Effector memory CD4-positive, alpha-beta T cell (primary cell): ENCODE results near the gene HSPA6.
"Not testable (repeated sequence)": the region's sequence is repeated elsewhere in the genome, so short reads cannot be mapped to it uniquely, and the experiment has no call there.

Source experiments
- DNase-seq, 3 donors: peaks; one replicate each; pipeline ENCODE4 v3.0.0-alpha.2; 2020
- H3K27ac ChIP-seq: 2 replicates; pipeline ENCODE4 v1.7.0; 2013; ENCODE audit warnings: mild to moderate bottlenecking, low read length, moderate library complexity; ENCODE audit not compliant: insufficient read depth, poor library complexity, severe bottlenecking
- H3K27me3 ChIP-seq: replicated peaks from 2 replicates; pipeline ENCODE4 v1.7.0; 2013; ENCODE audit warnings: mild to moderate bottlenecking, low read length; ENCODE audit not compliant: insufficient read depth, control insufficient read depth, poor library complexity, severe bottlenecking
- H3K36me3 ChIP-seq: 2 replicates; pipeline ENCODE4 v1.7.0; 2013; ENCODE audit warnings: mild to moderate bottlenecking, low read length, moderate library complexity; ENCODE audit not compliant: control insufficient read depth, insufficient read depth
- H3K4me1 ChIP-seq: 2 replicates; pipeline ENCODE4 v1.7.0; 2013; ENCODE audit warnings: low read length, mild to moderate bottlenecking; ENCODE audit not compliant: control insufficient read depth, insufficient read depth, poor library complexity, severe bottlenecking
- H3K4me3 ChIP-seq: 2 replicates; pipeline ENCODE4 v1.7.0; 2013; ENCODE audit warnings: low read length, low read depth, mild to moderate bottlenecking; ENCODE audit not compliant: insufficient read depth, poor library complexity, severe bottlenecking
- H3K9me3 ChIP-seq: 2 replicates; pipeline ENCODE4 v1.7.0; 2013; ENCODE audit warnings: mild to moderate bottlenecking, low read length, moderate library complexity; ENCODE audit not compliant: control insufficient read depth

HSPA6 gene

GRCh38 chr1:161503394-161503748, 21.0 kb upstream of the HSPA6 start:
- H3K9me3 ChIP-seq, result no peaks in the 10 kb centered on the region
- no peaks in the 10 kb centered on the region for H3K36me3 ChIP-seq
- DNase-seq, result no peak
- peaks cover 4% of the 10 kb centered on the region for H3K27me3 ChIP-seq
- H3K4me3 ChIP-seq, result no peak overlapping the region
- H3K27ac ChIP-seq, result no peak overlapping the region
- no peaks in the 10 kb centered on the region for H3K4me1 ChIP-seq

GRCh38 chr1:161505686-161506085, 18.7 kb upstream of the HSPA6 start:
- Histone ChIP-seq H3K36me3 (no peaks in the 10 kb centered on the region), H3K27ac (no peak overlapping the region), H3K4me3 (no peak overlapping the region), H3K4me1 (no peaks in the 10 kb centered on the region), H3K9me3 (no peaks in the 10 kb centered on the region), H3K27me3 (peaks cover 4% of the 10 kb centered on the region)
- DNase-seq, result no peak

- no peak overlapping the region for H3K27ac ChIP-seq
- H3K36me3 ChIP-seq, result no peaks in the 10 kb centered on the region
- H3K4me1 ChIP-seq, result no peaks in the 10 kb centered on the region
- no peaks in the 10 kb centered on the region for H3K9me3 ChIP-seq
- no peak for DNase-seq
- H3K4me3 ChIP-seq, result no peak overlapping the region
- peaks cover 4% of the 10 kb centered on the region for H3K27me3 ChIP-seq
These were observed 17.8 kb upstream of the HSPA6 start for GRCh38 chr1:161506336-161507223.

GRCh38 chr1:161510477-161510876, 13.9 kb upstream of the HSPA6 start:
- Histone ChIP-seq H3K4me1 (no peaks in the 10 kb centered on the region), H3K27ac (no peak overlapping the region), H3K36me3 (no peaks in the 10 kb centered on the region), H3K27me3 (peaks cover 4% of the 10 kb centered on the region), H3K9me3 (no peaks in the 10 kb centered on the region), H3K4me3 (no peak overlapping the region)
- DNase-seq, result no peak

- no peak overlapping the region for H3K27ac ChIP-seq
- H3K4me3 ChIP-seq, result no peak overlapping the region
- DNase-seq, result no peak
- H3K9me3 ChIP-seq, result no peaks in the 10 kb centered on the region
- H3K27me3 ChIP-seq, result peaks cover 4% of the 10 kb centered on the region
- H3K36me3 ChIP-seq, result no peaks in the 10 kb centered on the region
- no peaks in the 10 kb centered on the region for H3K4me1 ChIP-seq
These were observed 13.2 kb upstream of the HSPA6 start for GRCh38 chr1:161511018-161511755.

- no peaks in the 10 kb centered on the region for H3K9me3 ChIP-seq
- peaks cover 2% of the 10 kb centered on the region for H3K27me3 ChIP-seq
- no peak overlapping the region for H3K27ac ChIP-seq
- H3K36me3 ChIP-seq, result no peaks in the 10 kb centered on the region
- H3K4me3 ChIP-seq, result no peak overlapping the region
- no peaks in the 10 kb centered on the region for H3K4me1 ChIP-seq
- DNase-seq, result no peak
These were observed 12.6 kb upstream of the HSPA6 start for GRCh38 chr1:161511756-161512060.

GRCh38 chr1:161512636-161513447, 11.5 kb upstream of the HSPA6 start:
- H3K4me3 ChIP-seq, H3K27ac ChIP-seq, H3K9me3 ChIP-seq, DNase-seq, H3K36me3 ChIP-seq, H3K4me1 ChIP-seq, H3K27me3 ChIP-seq: not testable (repeated sequence)

- H3K36me3 ChIP-seq, H3K4me1 ChIP-seq, H3K27ac ChIP-seq, H3K9me3 ChIP-seq, H3K4me3 ChIP-seq, H3K27me3 ChIP-seq, DNase-seq: not testable (repeated sequence)
These were observed 10.9 kb upstream of the HSPA6 start for GRCh38 chr1:161513448-161513780.

GRCh38 chr1:161513953-161514352, 10.4 kb upstream of the HSPA6 start:
- H3K27me3 ChIP-seq, H3K36me3 ChIP-seq, H3K4me3 ChIP-seq, H3K4me1 ChIP-seq, H3K9me3 ChIP-seq, DNase-seq, H3K27ac ChIP-seq: not testable (repeated sequence)
